OCI-LY7 (cell line): ENCODE results near the gene SMOC1. TPM values are rescaled to one million over a fixed set of nuclear protein-coding genes. Genes with fewer than 3 reads are reported as not detected.
A peak's percentile ranks its signal among the peaks of the same experiment; 100 is the strongest.

ENCODE experiments used
- BruUV-seq: library from RNA; stranded (reverse); fragments of 400-500 nt; replicated peaks from 2 replicates; lab custom pipeline; 2021; lab: Mats Ljungman, UMichigan
- CTCF ChIA-PET: fragments of 300-600 bp; sonication (Branson Sonifier 250); formaldehyde crosslinking; loops from one replicate; lab custom pipeline; 2022; ENCODE audit warnings: antibody characterized with exemption; ENCODE audit not compliant: unreplicated experiment; lab: Charles Lee
- POLR2A ChIA-PET: fragments of 300-600 bp; sonication (Branson Sonifier 250); formaldehyde crosslinking; loops from one replicate; lab custom pipeline; 2022; ENCODE audit warnings: antibody characterized with exemption; lab: Charles Lee
- DNase-seq: peaks from one replicate; pipeline ENCODE4 v3.0.0-alpha.2; 2015; ENCODE audit warnings: low spot score
- H2AFZ ChIP-seq: fragments of 200-600 bp; sonication (generic), shearing (Covaris generic); 2 replicates; pipeline ENCODE4 v1.6.1; 2014; ENCODE audit warnings: mild to moderate bottlenecking, antibody characterized with exemption, low read length, moderate library complexity
- H3K27ac ChIP-seq: fragments of 200-600 bp; sonication (generic); 2 replicates; pipeline ENCODE4 v1.5.1; 2014; ENCODE audit warnings: mixed run types, low read depth, mild to moderate bottlenecking, moderate library complexity, low read length, inconsistent platforms; ENCODE audit not compliant: poor library complexity, severe bottlenecking
- H3K36me3 ChIP-seq: fragments of 200-600 bp; sonication (generic); 2 replicates; pipeline ENCODE4 v1.6.1; 2014; ENCODE audit warnings: mild to moderate bottlenecking, antibody characterized with exemption, low read length, moderate library complexity, mixed read lengths; ENCODE audit not compliant: insufficient read depth
- H3K4me1 ChIP-seq: fragments of 200-600 bp; sonication (generic); 2 replicates; pipeline ENCODE4 v1.5.1; 2014; ENCODE audit warnings: mild to moderate bottlenecking, low read length; ENCODE audit not compliant: insufficient read depth, poor library complexity, severe bottlenecking
- H3K4me2 ChIP-seq: fragments of 200-600 bp; sonication (generic); 2 replicates; pipeline ENCODE4 v1.6.1; 2014; ENCODE audit warnings: mild to moderate bottlenecking, low read length
- H3K4me3 ChIP-seq: fragments of 200-600 bp; sonication (generic); 2 replicates; pipeline ENCODE4 v1.5.1; 2014; ENCODE audit warnings: mild to moderate bottlenecking, low read depth, low read length; ENCODE audit not compliant: poor library complexity, severe bottlenecking
- H3K79me2 ChIP-seq: fragments of 200-600 bp; sonication (generic); 2 replicates; pipeline ENCODE4 v1.6.1; 2016; ENCODE audit warnings: low read depth, mild to moderate bottlenecking, low read length, moderate library complexity, mixed read lengths; ENCODE audit not compliant: insufficient read depth
- H3K9me2 ChIP-seq: fragments of 200-600 bp; sonication (generic); 2 replicates; pipeline ENCODE4 v1.6.1; 2016; ENCODE audit warnings: mild to moderate bottlenecking, low read length, mixed read lengths; ENCODE audit not compliant: insufficient read depth
- H3K9me3 ChIP-seq: fragments of 200-600 bp; sonication (generic); 2 replicates; pipeline ENCODE4 v1.6.1; 2014; ENCODE audit warnings: mild to moderate bottlenecking, mixed run types, low read length, mixed read lengths
- H4K20me1 ChIP-seq: fragments of 200-600 bp; sonication (generic); 2 replicates; pipeline ENCODE4 v1.6.1; 2014; ENCODE audit warnings: mild to moderate bottlenecking, antibody characterized with exemption, low read length, moderate library complexity, mixed read lengths; ENCODE audit not compliant: insufficient read depth
- EZH2phosphoT487 ChIP-seq: fragments of 200-600 bp; sonication (generic); IDR thresholded peaks from 2 replicates; pipeline ENCODE4 v1.6.1; 2018; ENCODE audit warnings: low read depth, borderline replicate concordance, mild to moderate bottlenecking, mixed run types, antibody characterized with exemption, low read length, moderate library complexity, mixed read lengths
- intact Hi-C: fragments of 100-400 bp; cut with micrococcal nuclease; formaldehyde crosslinking; loops from one replicate; pipeline ENCODE4 v1.10.0; 2022; ENCODE audit not compliant: unreplicated experiment
- total RNA-seq, 2 experiments: library from RNA; depleted of rRNA in 1 of 2; stranded (reverse); fragments of >200 nt in 1 of 2; shearing (Covaris generic) in 1 of 2; gene quantifications; 2 replicates each; pipeline ENCODE4 v1.2.3, GENCODE V29; 2014 to 2022
- TF ChIP-seq, protein P1 (sequence below): fragments of 200-600 bp; sonication (generic); conservative IDR thresholded peaks from 2 replicates; pipeline ENCODE4 v1.5.1; 2014; ENCODE audit warnings: mild to moderate bottlenecking, antibody characterized with exemption, low read length, moderate library complexity, mixed read lengths

Gene SMOC1
- total RNA-seq, 2 experiments from 2014 or later = not detected

- Histone ChIP-seq H2AFZ (no peak overlapping the region), H3K79me2 (no peaks in the 10 kb centered on the region), H3K9me3 (no peaks in the 10 kb centered on the region), H4K20me1 (no peaks in the 10 kb centered on the region), H3K27ac (no peak overlapping the region), H3K4me1 (peaks cover 13% of the 10 kb centered on the region), H3K4me3 (no peak overlapping the region), H3K9me2 (no peaks in the 10 kb centered on the region), H3K36me3 (no peaks in the 10 kb centered on the region), H3K4me2 (0 out of 2 replicates have a peak overlapping the region, but pooled peaks have one; percentile 12)
- no TSS peak for BruUV-seq
- ChIA-PET CTCF (no interaction called here), POLR2A (no interaction called here)
- intact Hi-C loops = no loop called here
- no peak for DNase-seq
- TF ChIP-seq, protein P1, sequence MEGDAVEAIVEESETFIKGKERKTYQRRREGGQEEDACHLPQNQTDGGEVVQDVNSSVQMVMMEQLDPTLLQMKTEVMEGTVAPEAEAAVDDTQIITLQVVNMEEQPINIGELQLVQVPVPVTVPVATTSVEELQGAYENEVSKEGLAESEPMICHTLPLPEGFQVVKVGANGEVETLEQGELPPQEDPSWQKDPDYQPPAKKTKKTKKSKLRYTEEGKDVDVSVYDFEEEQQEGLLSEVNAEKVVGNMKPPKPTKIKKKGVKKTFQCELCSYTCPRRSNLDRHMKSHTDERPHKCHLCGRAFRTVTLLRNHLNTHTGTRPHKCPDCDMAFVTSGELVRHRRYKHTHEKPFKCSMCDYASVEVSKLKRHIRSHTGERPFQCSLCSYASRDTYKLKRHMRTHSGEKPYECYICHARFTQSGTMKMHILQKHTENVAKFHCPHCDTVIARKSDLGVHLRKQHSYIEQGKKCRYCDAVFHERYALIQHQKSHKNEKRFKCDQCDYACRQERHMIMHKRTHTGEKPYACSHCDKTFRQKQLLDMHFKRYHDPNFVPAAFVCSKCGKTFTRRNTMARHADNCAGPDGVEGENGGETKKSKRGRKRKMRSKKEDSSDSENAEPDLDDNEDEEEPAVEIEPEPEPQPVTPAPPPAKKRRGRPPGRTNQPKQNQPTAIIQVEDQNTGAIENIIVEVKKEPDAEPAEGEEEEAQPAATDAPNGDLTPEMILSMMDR = no peak
- no peak for TF ChIP-seq EZH2phosphoT487
Observed at GRCh38 chr14:70008284-70009262, 129.4 kb downstream of the SMOC1 start.

DNA sequence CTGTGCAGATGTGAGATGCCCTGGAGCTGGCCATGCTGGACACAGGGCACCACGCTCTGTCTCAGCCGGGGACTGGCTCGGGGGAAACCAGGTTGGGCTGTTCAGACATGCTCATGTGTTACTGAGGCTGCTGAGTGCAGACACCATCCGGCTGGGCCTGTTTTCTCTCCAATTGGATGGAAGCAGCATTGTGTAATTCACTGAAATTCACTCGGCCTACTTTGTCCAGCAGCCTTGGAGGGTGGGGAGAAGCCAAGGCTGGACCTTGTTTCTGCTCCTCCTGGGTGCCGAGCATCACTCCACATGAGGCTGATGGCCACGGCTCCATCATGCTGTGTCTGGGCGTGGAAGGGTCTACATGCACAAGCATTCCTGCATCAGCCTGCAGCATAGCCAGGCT is 130.7 kb downstream of the SMOC1 start:
- H2AFZ ChIP-seq = no peak overlapping the region
- ChIA-PET CTCF (no interaction called here), POLR2A (no interaction called here)
- no TSS peak for BruUV-seq
- intact Hi-C loops = loop anchor here (10.0 kb wide), 1 partner anchor 425 kb away; no protein-coding TSS in a partner anchor
- no peaks in the 10 kb centered on the region for H3K79me2 ChIP-seq
- H4K20me1 ChIP-seq = no peaks in the 10 kb centered on the region
- no peak overlapping the region for H3K4me2 ChIP-seq
- no peaks in the 10 kb centered on the region for H3K36me3 ChIP-seq
- no peaks in the 10 kb centered on the region for H3K9me3 ChIP-seq
- H3K4me3 ChIP-seq = no peak overlapping the region
- DNase-seq = no peak
- H3K27ac ChIP-seq = no peak overlapping the region
- no peak for TF ChIP-seq EZH2phosphoT487
- TF ChIP-seq, protein P1 = no peak
- peaks cover 13% of the 10 kb centered on the region for H3K4me1 ChIP-seq
- H3K9me2 ChIP-seq = no peaks in the 10 kb centered on the region

DNA sequence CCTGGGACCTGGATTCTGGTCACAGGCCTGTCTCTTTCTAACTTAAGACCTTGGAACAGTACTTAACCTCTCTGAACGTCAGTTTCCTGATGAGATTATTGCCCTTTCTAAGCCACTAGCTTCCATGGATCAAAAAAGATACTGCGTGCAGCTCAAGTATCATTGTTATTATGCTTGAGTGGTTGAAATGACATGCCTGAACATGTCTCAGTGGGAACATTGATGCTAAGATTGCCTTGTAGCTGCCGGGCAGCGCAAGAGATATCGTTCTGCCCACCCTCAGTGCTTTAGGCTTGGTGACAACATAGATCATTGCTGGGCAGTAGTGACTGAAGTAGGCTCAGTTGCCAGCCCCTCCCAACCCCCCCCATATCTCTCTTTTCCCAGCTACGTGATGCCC is 131.9 kb downstream of the SMOC1 start:
- H3K4me2 ChIP-seq = no peak overlapping the region
- H3K4me3 ChIP-seq = no peak overlapping the region
- no peak overlapping the region for H3K27ac ChIP-seq
- BruUV-seq = no TSS peak
- no peak for DNase-seq
- no peaks in the 10 kb centered on the region for H3K79me2 ChIP-seq
- peaks cover 13% of the 10 kb centered on the region for H3K4me1 ChIP-seq
- ChIA-PET CTCF (no interaction called here), POLR2A (no interaction called here)
- no peak overlapping the region for H2AFZ ChIP-seq
- no peak for TF ChIP-seq EZH2phosphoT487
- TF ChIP-seq, protein P1 = no peak
- H3K36me3 ChIP-seq = no peaks in the 10 kb centered on the region
- intact Hi-C loops = loop anchor here (10.0 kb wide), 1 partner anchor 426 kb away; no protein-coding TSS in a partner anchor
- H3K9me2 ChIP-seq = no peaks in the 10 kb centered on the region
- no peaks in the 10 kb centered on the region for H4K20me1 ChIP-seq
- H3K9me3 ChIP-seq = no peaks in the 10 kb centered on the region
